HG03039 (cell line): Measurements from ENCODE around the gene SKA2.
A peak's percentile ranks its signal among the peaks of the same experiment; 100 is the strongest.
"Not testable (repeated sequence)": the region's sequence is repeated elsewhere in the genome, so short reads cannot be mapped to it uniquely, and the experiment has no call there.

Experiments used
- ATAC-seq: cut with Tn5 transposase; IDR thresholded peaks from one replicate; pipeline ENCODE4 v1.9.1; 2021; ENCODE audit warnings: mild to moderate bottlenecking, moderate library complexity; ENCODE audit not compliant: unreplicated experiment

SKA2 gene

GRCh38 chr17:59154721-59155438 is at the start of gene SKA2:
Gene SKA2 (minus strand): TSS chr17:59155186. CDS start chr17:59155163, 23 bp downstream.
- peak; percentile 76 for ATAC-seq

GRCh38 chr17:59202320-59202719 is 47.3 kb upstream of the SKA2 start:
- no peak for ATAC-seq

GRCh38 chr17:59199398-59199797 is 44.4 kb upstream of the SKA2 start:
- ATAC-seq = no peak

- no peak for ATAC-seq
These were observed 38.4 kb upstream of the SKA2 start for GRCh38 chr17:59193336-59193862.

DNA sequence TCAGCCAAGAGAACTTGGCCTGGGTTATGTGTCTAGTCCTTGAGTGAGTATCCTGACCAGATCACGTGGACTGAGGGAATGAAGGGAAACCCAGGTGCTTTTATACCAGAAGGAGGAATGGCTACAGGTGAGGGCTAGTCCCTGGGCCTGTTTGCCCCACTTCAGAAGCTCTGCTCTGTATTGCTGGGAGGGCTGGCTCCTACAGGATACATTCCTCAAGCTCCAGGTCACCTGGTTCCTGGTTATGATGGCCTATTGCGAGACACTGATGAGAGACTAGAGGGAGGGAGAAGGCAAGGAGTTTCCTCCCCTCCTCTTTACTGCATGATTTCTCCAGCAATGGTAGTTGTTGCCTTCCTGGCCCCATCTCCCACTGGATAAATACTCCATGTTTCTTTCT is 35.8 kb upstream of the SKA2 start:
- no peak for ATAC-seq

GRCh38 chr17:59186850-59187249 is 31.9 kb upstream of the SKA2 start:
- ATAC-seq = no peak

DNA sequence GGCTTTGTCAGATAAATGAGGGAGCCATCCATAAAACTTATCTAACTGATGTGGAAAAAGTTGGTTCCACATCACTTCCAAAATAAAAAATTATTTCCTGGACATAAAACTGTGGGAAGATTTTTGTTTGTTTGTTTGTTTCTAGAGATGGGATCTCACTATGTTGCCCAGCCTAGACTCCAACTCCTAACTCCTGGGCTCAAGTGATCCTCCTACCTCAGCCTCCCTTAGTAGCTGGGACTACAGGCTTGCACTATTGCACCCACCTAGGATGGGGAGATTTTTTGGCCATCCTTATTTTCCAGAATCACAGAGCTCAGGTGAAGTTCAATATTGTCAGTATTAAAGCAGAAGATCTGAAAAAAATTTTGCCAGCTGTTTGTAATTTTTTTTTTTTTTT is 31.0 kb upstream of the SKA2 start:
- ATAC-seq = no peak

DNA sequence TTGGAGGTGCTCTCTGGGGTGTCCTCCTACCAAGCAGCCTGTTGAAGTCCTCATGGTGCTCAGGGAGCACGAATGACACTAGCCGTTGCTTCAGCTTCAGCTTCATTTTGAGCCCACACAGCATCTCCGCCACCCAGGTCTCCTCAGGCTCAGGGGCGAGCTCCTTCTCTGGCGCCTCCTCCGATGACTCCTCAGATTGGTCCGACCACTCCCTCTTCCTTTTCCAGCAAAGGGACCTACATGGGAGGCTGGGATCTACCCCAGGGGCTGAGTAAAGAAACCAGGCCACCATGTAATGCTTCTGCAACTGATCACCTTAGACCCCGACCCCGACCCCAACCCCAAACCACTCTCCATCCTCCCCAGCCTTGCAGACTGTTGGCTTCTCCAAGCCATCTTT is 26.5 kb upstream of the SKA2 start:
- ATAC-seq = no peak

GRCh38 chr17:59180626-59181025 is 25.6 kb upstream of the SKA2 start:
- ATAC-seq = no peak

GRCh38 chr17:59179601-59180000 is 24.6 kb upstream of the SKA2 start:
- not testable (repeated sequence) for ATAC-seq

DNA sequence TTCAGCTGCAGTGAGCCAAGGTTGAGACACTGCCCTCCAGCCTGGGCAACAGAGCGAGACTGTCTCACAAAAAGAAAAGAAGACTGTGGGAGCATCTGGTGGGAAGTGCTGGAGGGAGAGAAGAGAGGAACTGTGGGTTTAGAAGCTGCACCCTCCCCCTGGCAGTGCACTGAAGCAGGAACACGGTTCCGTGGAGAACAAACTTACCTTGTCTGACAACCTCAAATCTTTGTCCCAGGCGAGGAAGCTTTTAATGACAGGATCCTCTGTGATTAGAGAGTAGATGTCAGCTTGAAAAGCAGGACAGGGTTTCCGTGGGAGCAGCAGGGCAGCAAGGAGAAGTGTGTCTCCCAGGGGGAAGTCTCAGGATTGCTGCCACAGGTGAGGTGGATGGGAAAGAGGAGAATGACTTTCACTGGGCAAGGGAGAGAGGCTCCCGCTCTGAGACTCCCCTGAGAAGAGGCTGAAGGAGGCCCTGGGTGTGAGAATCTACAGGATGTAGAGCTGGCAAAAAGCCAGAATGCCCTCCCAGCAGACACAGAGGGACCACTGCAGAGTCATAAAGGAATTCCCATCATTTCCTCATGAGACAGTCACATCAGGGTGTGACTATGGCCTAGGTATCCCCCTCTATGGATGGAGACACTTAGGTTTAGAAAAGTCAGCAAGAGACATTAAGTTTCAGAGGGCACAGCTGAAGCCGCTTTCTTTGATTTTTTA is 23.4 kb upstream of the SKA2 start:
- ATAC-seq = no peak

GRCh38 chr17:59175076-59175475 is 20.1 kb upstream of the SKA2 start:
- ATAC-seq = no peak

DNA sequence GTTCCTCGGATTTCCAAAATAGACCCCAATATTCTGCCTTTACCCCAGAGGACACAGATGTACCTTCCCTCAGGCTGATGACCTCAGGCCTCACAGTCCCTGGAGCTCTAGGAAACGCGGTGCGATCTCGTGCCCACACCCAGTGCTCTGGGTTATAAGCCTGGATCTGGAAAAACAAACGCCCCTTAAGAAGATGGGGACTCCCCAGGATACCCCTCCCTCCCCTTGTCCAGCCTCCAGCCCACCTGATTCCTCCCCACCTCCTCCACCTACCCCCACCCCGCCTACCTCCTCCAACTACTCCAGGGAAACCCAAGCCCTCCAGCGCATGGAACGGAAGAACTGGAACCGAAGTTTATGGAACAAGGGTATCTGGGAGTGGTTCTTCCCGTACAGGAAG is 19.7 kb upstream of the SKA2 start:
- ATAC-seq = no peak

DNA sequence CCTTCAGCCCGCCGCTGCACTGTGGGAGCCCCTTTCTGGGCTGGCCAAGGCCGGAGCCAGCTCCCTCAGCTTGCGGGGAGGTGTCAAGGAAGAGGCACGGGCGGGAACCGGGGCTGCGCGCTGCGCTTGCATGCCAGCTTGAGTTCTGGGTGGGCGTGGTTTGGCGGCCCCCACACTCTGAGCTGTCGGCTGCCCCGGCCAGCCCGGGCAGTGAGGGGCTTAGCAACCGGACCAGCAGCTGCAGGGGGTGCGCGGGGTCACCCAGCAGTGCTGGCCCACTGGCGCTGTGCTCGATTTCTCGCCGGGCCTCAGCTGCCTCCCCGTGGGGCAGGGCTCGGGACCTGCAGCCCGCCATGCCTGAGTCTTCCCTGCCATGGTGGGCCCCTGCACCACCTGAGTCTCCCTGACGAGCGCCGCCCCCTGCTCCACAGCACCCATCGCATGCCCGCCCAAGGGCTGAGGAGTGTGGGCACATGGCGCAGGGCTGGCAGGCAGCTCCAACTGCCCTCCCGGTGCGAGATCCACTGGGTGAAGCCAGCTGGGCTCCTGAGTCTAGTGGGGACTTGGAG is 17.5 kb upstream of the SKA2 start:
- ATAC-seq = no peak

GRCh38 chr17:59167571-59168001 is 12.6 kb upstream of the SKA2 start:
- no peak for ATAC-seq

- no peak for ATAC-seq
These were observed 11.0 kb upstream of the SKA2 start for GRCh38 chr17:59165933-59166342.

GRCh38 chr17:59161477-59161876 is 6.5 kb upstream of the SKA2 start:
- ATAC-seq = no peak

DNA sequence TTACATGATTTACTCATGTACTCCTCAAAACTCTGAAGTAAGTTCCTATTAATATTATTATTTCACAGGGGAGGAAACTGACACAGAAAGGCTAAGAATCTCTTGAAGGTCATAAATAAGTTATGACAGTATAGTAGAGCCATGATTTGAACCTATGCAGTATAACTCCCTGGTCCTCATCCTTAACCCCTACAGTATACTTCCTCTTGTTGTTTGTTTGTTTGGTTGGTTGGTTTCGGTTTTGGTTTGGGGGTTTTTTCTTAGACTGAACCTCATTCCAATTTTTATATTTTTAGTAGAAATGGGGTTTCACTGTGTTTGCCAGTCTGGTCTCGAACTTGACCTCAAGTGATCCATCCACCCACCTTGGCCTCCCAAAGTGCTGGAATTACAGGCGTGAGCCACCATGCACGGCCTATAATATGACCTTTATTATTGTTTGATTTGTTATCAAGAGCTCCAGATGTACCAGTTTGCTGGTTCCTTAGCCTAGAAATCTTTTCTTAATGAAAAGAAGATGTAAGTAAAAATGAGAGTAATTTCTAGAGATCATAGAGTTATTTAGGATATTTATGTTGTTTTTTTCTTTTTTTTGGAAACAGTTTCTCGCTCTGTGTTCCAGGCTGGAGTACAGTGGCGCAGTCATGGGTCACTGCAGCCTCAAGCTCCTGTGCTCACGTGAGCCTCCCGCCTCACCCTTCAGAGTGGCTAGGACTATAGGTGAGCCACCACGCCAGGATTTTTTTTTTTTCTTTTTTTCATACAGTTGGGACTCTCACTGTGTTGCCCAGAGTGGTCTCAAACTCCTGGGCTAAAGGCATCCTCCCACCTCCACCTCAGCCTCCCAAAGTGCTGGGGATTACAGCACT is 5.4 kb upstream of the SKA2 start:
- no peak for ATAC-seq

DNA sequence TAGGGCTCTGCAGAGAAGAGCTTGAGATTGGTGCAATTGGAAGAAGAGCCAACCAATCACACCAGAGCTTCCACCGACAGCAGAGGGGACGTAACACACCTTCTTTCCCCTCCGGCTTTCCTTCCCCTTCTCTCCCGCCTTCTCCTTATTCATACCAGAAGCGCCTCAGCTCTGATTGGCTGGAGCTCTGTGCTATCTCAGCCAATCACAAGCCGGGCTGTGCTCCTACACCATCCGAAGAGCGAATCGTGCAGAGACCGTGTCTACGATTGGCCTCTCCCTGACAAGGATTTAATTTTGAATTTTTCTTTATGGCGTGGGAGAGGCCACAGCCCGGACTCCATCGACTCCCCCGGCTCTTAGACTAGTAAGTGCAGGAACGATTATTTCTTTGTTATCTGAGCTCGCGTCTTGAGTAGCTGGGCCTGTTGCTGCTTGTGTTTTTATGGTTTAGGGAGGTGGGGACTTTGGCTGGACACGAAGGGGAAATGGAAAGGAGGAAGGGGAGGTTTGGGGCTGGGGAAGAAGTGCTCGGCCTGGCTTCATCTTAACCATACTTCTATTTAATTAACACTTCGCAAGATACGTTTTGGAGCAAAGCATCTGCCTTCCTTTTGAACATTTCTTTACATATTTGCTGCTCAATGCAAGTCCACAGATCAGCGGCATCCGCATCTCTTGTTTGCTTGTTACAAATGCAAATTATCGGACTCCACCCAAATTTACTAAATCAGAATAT is 622 bp upstream of the SKA2 start, which contains the start of gene PRR11:
Gene PRR11 (plus strand): TSS at position 308 of the 739 bp plus-strand sequence. CDS start 14,007 bp downstream, outside the sequence.
- peak; percentile 90 for ATAC-seq

DNA sequence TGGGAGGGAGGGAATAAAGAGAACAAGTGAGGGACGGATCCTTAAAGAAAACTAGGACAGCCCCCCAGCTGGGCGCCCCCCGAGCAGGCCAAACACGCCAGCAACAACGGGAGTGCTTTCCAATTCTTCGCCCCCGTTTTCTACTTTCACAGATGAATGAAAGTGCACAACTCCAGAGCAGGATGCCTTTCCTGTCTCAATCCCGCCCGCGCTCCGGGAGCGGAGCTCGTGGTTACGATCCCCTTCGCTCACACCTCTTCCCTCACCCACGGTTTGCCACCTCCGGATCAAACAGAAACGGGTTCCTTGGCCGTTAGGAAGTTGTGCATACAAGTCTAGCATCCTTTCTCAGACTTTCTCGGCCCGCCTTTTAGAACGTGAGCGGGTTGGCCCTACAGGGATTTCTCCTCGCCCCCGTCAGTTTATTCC is 680 bp downstream of the SKA2 start:
- ATAC-seq = no peak
